ENCODE data around the gene DLGAP1. TPM values are rescaled to one million over a fixed set of nuclear protein-coding genes. Genes with fewer than 3 reads are reported as not detected.
A peak's percentile ranks its signal among the peaks of the same experiment; 100 is the strongest.

DLGAP1 gene
- total and polyA plus RNA-seq, 4 donors = 0.06 to 1.2 (median 0.17) TPM; not detected in 1

DNA sequence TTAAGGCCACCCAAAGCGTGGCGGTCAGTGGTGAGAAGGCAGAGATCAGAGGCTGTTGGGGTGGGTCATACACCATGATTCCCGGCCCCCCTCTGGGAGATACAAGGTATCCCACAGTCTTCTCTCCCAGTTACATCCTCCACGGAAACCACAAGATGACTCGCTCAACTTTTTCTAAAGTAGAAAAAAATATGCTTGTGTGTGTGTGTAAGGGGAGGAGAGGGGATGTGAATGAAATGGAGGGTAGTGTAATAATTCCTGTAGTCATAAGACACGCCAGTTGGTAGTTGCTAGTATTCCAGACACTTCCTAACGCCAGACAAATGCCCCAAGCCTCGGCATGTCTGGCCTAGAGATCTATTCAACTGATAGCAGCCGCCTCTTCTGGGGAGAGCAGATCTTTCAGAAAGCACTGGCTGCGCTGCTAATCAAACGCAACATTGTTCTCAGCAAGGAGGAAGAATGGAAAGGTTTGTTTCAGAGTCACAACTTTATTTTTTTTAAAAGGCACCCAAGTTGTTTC, 861.7 kb downstream of the DLGAP1 start:
- Histone ChIP-seq H3K9ac (ENCODE audit: low read depth in 1 of 2, low read length in 2 of 2) (peak overlapping the region; percentile 34 to 96), H3K4me3 (ENCODE audit: low read depth in 1 of 3, low read length in 3 of 3) (peak overlapping the region; percentile 32 to 83 (median 45)), H3K4me1 (ENCODE audit: control insufficient read depth in 4 of 4, insufficient read depth in 4 of 4, low read length in 3 of 4) (peaks cover 9 to 43% (median 22%) of the 10 kb centered on the region in 4 donors), H3K36me3 (ENCODE audit: control insufficient read depth in 4 of 4, insufficient read depth in 3 of 4, low read depth in 1 of 4, low read length in 3 of 4) (no peaks in the 10 kb centered on the region), H3K27me3 (ENCODE audit: control insufficient read depth in 4 of 4, insufficient read depth in 4 of 4, low read length in 3 of 4) (no peaks in the 10 kb centered on the region), H3K9me3 (ENCODE audit: control insufficient read depth in 4 of 4, low read length in 3 of 4) (no peaks in the 10 kb centered on the region), H3K27ac (ENCODE audit: low read depth in 1 of 2, low read length in 2 of 2) (peak overlapping the region; percentile 98 to 100)
- DNase-seq (ENCODE audit: low spot score) = no peak
- 27% methylated on average over 11 of the region's 11 CpGs for WGBS
- TF ChIP-seq YY1 (IDR thresholded peaks at IDR 0.05) (no peak), EGR1 (IDR thresholded peaks at IDR 0.05; ENCODE audit: low read depth in 2 of 2) (no peak), GABPA (IDR thresholded peaks at IDR 0.05 in 1 of 2, conservative IDR thresholded peaks at IDR 0.05 in 1 of 2) (no peak), HNF4G (IDR thresholded peaks at IDR 0.05) (no peak), RXRA (IDR thresholded peaks at IDR 0.05) (no peak), FOXA2 (IDR thresholded peaks at IDR 0.05) (no peak), FOXA1 (IDR thresholded peaks at IDR 0.05) (no peak), RAD21 (IDR thresholded peaks at IDR 0.05) (no peak), NR2F2 (IDR thresholded peaks at IDR 0.05) (no peak)
- TF ChIP-seq, protein P1, sequence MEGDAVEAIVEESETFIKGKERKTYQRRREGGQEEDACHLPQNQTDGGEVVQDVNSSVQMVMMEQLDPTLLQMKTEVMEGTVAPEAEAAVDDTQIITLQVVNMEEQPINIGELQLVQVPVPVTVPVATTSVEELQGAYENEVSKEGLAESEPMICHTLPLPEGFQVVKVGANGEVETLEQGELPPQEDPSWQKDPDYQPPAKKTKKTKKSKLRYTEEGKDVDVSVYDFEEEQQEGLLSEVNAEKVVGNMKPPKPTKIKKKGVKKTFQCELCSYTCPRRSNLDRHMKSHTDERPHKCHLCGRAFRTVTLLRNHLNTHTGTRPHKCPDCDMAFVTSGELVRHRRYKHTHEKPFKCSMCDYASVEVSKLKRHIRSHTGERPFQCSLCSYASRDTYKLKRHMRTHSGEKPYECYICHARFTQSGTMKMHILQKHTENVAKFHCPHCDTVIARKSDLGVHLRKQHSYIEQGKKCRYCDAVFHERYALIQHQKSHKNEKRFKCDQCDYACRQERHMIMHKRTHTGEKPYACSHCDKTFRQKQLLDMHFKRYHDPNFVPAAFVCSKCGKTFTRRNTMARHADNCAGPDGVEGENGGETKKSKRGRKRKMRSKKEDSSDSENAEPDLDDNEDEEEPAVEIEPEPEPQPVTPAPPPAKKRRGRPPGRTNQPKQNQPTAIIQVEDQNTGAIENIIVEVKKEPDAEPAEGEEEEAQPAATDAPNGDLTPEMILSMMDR (IDR thresholded peaks at IDR 0.05; ENCODE audit: low read depth, low read length, missing input control) = no peak
- TF ChIP-seq, protein P2, sequence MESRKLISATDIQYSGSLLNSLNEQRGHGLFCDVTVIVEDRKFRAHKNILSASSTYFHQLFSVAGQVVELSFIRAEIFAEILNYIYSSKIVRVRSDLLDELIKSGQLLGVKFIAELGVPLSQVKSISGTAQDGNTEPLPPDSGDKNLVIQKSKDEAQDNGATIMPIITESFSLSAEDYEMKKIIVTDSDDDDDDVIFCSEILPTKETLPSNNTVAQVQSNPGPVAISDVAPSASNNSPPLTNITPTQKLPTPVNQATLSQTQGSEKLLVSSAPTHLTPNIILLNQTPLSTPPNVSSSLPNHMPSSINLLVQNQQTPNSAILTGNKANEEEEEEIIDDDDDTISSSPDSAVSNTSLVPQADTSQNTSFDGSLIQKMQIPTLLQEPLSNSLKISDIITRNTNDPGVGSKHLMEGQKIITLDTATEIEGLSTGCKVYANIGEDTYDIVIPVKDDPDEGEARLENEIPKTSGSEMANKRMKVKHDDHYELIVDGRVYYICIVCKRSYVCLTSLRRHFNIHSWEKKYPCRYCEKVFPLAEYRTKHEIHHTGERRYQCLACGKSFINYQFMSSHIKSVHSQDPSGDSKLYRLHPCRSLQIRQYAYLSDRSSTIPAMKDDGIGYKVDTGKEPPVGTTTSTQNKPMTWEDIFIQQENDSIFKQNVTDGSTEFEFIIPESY (IDR thresholded peaks at IDR 0.05) = no peak
- TF ChIP-seq, protein P3, sequence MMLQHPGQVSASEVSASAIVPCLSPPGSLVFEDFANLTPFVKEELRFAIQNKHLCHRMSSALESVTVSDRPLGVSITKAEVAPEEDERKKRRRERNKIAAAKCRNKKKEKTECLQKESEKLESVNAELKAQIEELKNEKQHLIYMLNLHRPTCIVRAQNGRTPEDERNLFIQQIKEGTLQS (IDR thresholded peaks at IDR 0.05) = no peak
- TF ChIP-seq, protein P4, sequence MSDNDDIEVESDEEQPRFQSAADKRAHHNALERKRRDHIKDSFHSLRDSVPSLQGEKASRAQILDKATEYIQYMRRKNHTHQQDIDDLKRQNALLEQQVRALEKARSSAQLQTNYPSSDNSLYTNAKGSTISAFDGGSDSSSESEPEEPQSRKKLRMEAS (IDR thresholded peaks at IDR 0.05) = no peak

DNA sequence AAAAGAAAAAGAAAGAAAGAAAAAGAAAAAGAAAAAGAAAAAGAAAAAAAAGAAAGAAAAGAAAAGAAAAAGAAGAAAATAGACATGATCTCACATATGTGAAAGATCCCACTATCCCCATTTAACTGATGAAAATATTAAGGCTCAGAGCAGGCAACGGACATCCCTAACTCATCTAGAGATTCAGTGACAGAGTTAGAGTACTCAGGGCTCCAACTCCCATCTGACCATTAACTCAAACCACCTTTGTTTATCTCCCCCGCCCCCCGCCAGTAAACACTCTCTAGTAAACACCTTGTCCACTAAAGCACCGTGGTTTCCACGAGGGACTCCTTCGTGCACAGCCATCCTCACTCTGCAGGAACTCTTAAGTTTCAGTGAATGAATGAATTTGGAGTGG, 862.2 kb downstream of the DLGAP1 start:
- Histone ChIP-seq H3K9ac (ENCODE audit: low read depth in 1 of 2, low read length in 2 of 2) (peak overlapping the region in 1 of 2 donors; percentile 96), H3K9me3 (ENCODE audit: control insufficient read depth in 4 of 4, low read length in 3 of 4) (no peaks in the 10 kb centered on the region), H3K4me1 (ENCODE audit: control insufficient read depth in 4 of 4, insufficient read depth in 4 of 4, low read length in 3 of 4) (peaks cover 9 to 43% (median 22%) of the 10 kb centered on the region in 4 donors), H3K36me3 (ENCODE audit: control insufficient read depth in 4 of 4, insufficient read depth in 3 of 4, low read depth in 1 of 4, low read length in 3 of 4) (no peaks in the 10 kb centered on the region), H3K4me3 (ENCODE audit: low read depth in 1 of 3, low read length in 3 of 3) (no peak overlapping the region), H3K27me3 (ENCODE audit: control insufficient read depth in 4 of 4, insufficient read depth in 4 of 4, low read length in 3 of 4) (no peaks in the 10 kb centered on the region), H3K27ac (ENCODE audit: low read depth in 1 of 2, low read length in 2 of 2) (peak overlapping the region; percentile 98 to 100)
- no peak for TF ChIP-seq JUND (IDR thresholded peaks at IDR 0.05)
- TF ChIP-seq, protein P5, sequence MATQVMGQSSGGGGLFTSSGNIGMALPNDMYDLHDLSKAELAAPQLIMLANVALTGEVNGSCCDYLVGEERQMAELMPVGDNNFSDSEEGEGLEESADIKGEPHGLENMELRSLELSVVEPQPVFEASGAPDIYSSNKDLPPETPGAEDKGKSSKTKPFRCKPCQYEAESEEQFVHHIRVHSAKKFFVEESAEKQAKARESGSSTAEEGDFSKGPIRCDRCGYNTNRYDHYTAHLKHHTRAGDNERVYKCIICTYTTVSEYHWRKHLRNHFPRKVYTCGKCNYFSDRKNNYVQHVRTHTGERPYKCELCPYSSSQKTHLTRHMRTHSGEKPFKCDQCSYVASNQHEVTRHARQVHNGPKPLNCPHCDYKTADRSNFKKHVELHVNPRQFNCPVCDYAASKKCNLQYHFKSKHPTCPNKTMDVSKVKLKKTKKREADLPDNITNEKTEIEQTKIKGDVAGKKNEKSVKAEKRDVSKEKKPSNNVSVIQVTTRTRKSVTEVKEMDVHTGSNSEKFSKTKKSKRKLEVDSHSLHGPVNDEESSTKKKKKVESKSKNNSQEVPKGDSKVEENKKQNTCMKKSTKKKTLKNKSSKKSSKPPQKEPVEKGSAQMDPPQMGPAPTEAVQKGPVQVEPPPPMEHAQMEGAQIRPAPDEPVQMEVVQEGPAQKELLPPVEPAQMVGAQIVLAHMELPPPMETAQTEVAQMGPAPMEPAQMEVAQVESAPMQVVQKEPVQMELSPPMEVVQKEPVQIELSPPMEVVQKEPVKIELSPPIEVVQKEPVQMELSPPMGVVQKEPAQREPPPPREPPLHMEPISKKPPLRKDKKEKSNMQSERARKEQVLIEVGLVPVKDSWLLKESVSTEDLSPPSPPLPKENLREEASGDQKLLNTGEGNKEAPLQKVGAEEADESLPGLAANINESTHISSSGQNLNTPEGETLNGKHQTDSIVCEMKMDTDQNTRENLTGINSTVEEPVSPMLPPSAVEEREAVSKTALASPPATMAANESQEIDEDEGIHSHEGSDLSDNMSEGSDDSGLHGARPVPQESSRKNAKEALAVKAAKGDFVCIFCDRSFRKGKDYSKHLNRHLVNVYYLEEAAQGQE (IDR thresholded peaks at IDR 0.05) = no peak
- TF ChIP-seq FOXA1 (IDR thresholded peaks at IDR 0.05) = no peak
- TF ChIP-seq, protein P1 (IDR thresholded peaks at IDR 0.05; ENCODE audit: low read depth, low read length, missing input control) = no peak
- no peak for TF ChIP-seq FOXA2 (IDR thresholded peaks at IDR 0.05)
- no peak for TF ChIP-seq NR2F2 (IDR thresholded peaks at IDR 0.05)
- no peak for TF ChIP-seq EGR1 (IDR thresholded peaks at IDR 0.05; ENCODE audit: low read depth in 2 of 2)
- DNase-seq (ENCODE audit: low spot score) = no peak
- 81% methylated on average over 6 of the region's 6 CpGs for WGBS

Data from liver (tissue), 9 donors.